Mesodermal cell (in vitro differentiated cells): Measurements from ENCODE around the gene BPIFB6.

Experiments used
- H3K27ac ChIP-seq: 2 replicates; pipeline ENCODE4 v1.7.0; 2013; ENCODE audit warnings: mild to moderate bottlenecking, low read depth, low read length, moderate library complexity; ENCODE audit not compliant: severe bottlenecking
- H3K36me3 ChIP-seq: 2 replicates; pipeline ENCODE4 v1.7.1; 2013; ENCODE audit warnings: mild to moderate bottlenecking, low read length, moderate library complexity; ENCODE audit not compliant: control insufficient read depth, insufficient read depth
- H3K4me1 ChIP-seq: one replicate; pipeline ENCODE4 v1.7.1; 2013; ENCODE audit warnings: mild to moderate bottlenecking, low read length; ENCODE audit not compliant: insufficient read depth, control insufficient read depth, poor library complexity, severe bottlenecking
- H3K4me3 ChIP-seq: 2 replicates; pipeline ENCODE4 v1.7.0; 2013; ENCODE audit warnings: low read length, control low read depth, mild to moderate bottlenecking; ENCODE audit not compliant: insufficient read depth, poor library complexity, severe bottlenecking; ENCODE audit errors: extremely low read depth
- H3K9me3 ChIP-seq: 2 replicates; pipeline ENCODE4 v1.7.1; 2013; ENCODE audit warnings: mild to moderate bottlenecking, low read length, moderate library complexity; ENCODE audit not compliant: control insufficient read depth
- WGBS, 2 experiments: methylation state at CpG; one replicate each; pipeline ENCODE4 v1.1.5; 2013; ENCODE audit warnings: missing lambda C conversion rate in 2 of 2; ENCODE audit not compliant: insufficient coverage in 2 of 2; 5-methylcytosine and 5-hydroxymethylcytosine counted together

Gene BPIFB6

GRCh38 chr20:33026072-33026778 lies 5.2 kb upstream of the BPIFB6 start:
- 60 to 76% methylated on average over 3 to 5 of the region's 5 CpGs for WGBS, 2 experiments
- Histone ChIP-seq H3K4me3 (no peak overlapping the region), H3K36me3 (no peaks in the 10 kb centered on the region), H3K4me1 (no peaks in the 10 kb centered on the region), H3K27ac (no peak overlapping the region), H3K9me3 (no peaks in the 10 kb centered on the region)

GRCh38 chr20:33026779-33027759 lies 4.4 kb upstream of the BPIFB6 start:
- Histone ChIP-seq H3K4me1 (no peaks in the 10 kb centered on the region), H3K36me3 (no peaks in the 10 kb centered on the region), H3K4me3 (no peak overlapping the region), H3K27ac (no peak overlapping the region), H3K9me3 (no peaks in the 10 kb centered on the region)
- WGBS, 2 experiments: 74 to 87% methylated on average over 7 of the region's 10 CpGs

GRCh38 chr20:33027769-33028751 lies 3.4 kb upstream of the BPIFB6 start:
- Histone ChIP-seq H3K4me3 (no peak overlapping the region), H3K27ac (no peak overlapping the region), H3K9me3 (no peaks in the 10 kb centered on the region), H3K4me1 (no peaks in the 10 kb centered on the region), H3K36me3 (no peaks in the 10 kb centered on the region)
- WGBS, 2 experiments: 78 to 83% methylated on average over 8 to 10 of the region's 12 CpGs

- Histone ChIP-seq H3K36me3 (no peaks in the 10 kb centered on the region), H3K4me1 (no peaks in the 10 kb centered on the region), H3K4me3 (no peak overlapping the region), H3K9me3 (no peaks in the 10 kb centered on the region), H3K27ac (no peak overlapping the region)
- WGBS, 2 experiments: 86 to 92% methylated on average over 6 of the region's 7 CpGs
These were observed 2.6 kb upstream of the BPIFB6 start for GRCh38 chr20:33028875-33029274.

- no peaks in the 10 kb centered on the region for H3K9me3 ChIP-seq
- no peaks in the 10 kb centered on the region for H3K36me3 ChIP-seq
- no peak overlapping the region for H3K4me3 ChIP-seq
- 92 to 94% methylated on average over 4 to 7 of the region's 9 CpGs for WGBS, 2 experiments
- no peaks in the 10 kb centered on the region for H3K4me1 ChIP-seq
- no peak overlapping the region for H3K27ac ChIP-seq
These were observed 1.4 kb upstream of the BPIFB6 start for GRCh38 chr20:33030076-33030475.

- Histone ChIP-seq H3K4me1 (no peaks in the 10 kb centered on the region), H3K27ac (no peak overlapping the region), H3K9me3 (no peaks in the 10 kb centered on the region), H3K4me3 (no peak overlapping the region), H3K36me3 (no peaks in the 10 kb centered on the region)
- 95% methylated on average over 4 to 5 of the region's 6 CpGs for WGBS, 2 experiments
These were observed 879 bp upstream of the BPIFB6 start for GRCh38 chr20:33030569-33030968.

- no peaks in the 10 kb centered on the region for H3K36me3 ChIP-seq
- no peak overlapping the region for H3K27ac ChIP-seq
- 84 to 87% methylated on average over 3 to 5 of the region's 6 CpGs for WGBS, 2 experiments
- H3K9me3 ChIP-seq: no peaks in the 10 kb centered on the region
- H3K4me1 ChIP-seq: no peaks in the 10 kb centered on the region
- H3K4me3 ChIP-seq: no peak overlapping the region
These were observed 1.1 kb downstream of the BPIFB6 start for GRCh38 chr20:33032555-33032954.

GRCh38 chr20:33033381-33033780 lies 1.9 kb downstream of the BPIFB6 start:
- WGBS, 2 experiments: 71 to 95% methylated on average over 3 to 4 of the region's 5 CpGs
- Histone ChIP-seq H3K9me3 (no peaks in the 10 kb centered on the region), H3K36me3 (no peaks in the 10 kb centered on the region), H3K4me3 (no peak overlapping the region), H3K27ac (no peak overlapping the region), H3K4me1 (no peaks in the 10 kb centered on the region)

GRCh38 chr20:33034115-33034514 lies 2.7 kb downstream of the BPIFB6 start:
- no peaks in the 10 kb centered on the region for H3K9me3 ChIP-seq
- H3K27ac ChIP-seq: no peak overlapping the region
- H3K36me3 ChIP-seq: no peaks in the 10 kb centered on the region
- 85 to 93% methylated on average over 2 of the region's 5 CpGs for WGBS, 2 experiments
- no peaks in the 10 kb centered on the region for H3K4me1 ChIP-seq
- H3K4me3 ChIP-seq: no peak overlapping the region

GRCh38 chr20:33034901-33035492 lies 3.5 kb downstream of the BPIFB6 start:
- Histone ChIP-seq H3K36me3 (no peaks in the 10 kb centered on the region), H3K4me3 (no peak overlapping the region), H3K4me1 (no peaks in the 10 kb centered on the region), H3K9me3 (no peaks in the 10 kb centered on the region), H3K27ac (no peak overlapping the region)
- WGBS, 2 experiments: 81 to 88% methylated on average over 5 of the region's 6 CpGs
